HG03558 (cell line): Measurements from ENCODE around the gene CFAP90.
A peak's percentile ranks its signal among the peaks of the same experiment; 100 is the strongest.

Experiments used
- ATAC-seq: cut with Tn5 transposase; IDR thresholded peaks from one replicate; pipeline ENCODE4 v1.9.1; 2021; ENCODE audit warnings: moderate number of reproducible peaks; ENCODE audit not compliant: unreplicated experiment; ENCODE audit errors: extremely low read depth

Gene CFAP90

DNA sequence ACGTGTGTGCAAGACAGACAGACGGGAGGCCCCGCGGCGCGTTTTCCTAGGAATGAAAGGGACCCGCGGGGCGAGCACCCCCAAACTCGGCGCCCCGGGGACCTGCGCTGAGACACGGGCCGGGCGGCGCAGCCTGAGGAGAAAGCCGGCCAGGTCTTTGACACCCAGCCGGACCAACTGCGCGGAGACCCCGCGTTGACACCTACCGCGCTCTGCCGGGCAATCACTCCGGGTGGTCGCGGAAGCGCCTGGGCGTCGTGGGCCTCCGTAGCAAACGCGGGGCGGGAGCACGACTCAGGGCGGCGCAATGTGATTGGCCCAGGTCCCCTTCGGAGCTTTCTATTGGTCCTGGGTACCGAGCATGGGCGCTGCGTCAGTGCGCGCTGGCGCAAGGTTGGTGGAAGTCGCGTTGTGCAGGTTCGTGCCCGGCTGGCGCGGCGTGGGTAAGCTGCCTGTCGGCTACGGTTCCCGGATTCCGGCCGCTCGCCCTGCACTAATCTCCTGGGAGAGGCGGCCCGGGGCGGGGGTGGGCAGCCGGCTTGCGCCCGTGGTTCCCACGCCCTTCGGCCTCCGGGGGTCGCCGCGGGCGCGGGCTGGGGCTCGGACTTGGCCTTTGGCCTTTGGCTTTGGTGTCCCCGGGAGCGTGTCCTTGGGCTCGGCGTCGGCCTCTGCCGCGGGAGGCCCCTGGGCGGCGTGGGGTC is 18.0 kb upstream of the CFAP90 start, which contains the start of the genes FASTKD3 and MTRR:
TSS of gene FASTKD3 (minus strand) at position 259 of the 701 bp plus-strand sequence. CDS start 948 bp downstream, outside the sequence.
TSS of gene MTRR (plus strand) at position 376 of the 701 bp plus-strand sequence. CDS start 1,647 bp downstream, outside the sequence.
- ATAC-seq, result peak; percentile 92

DNA sequence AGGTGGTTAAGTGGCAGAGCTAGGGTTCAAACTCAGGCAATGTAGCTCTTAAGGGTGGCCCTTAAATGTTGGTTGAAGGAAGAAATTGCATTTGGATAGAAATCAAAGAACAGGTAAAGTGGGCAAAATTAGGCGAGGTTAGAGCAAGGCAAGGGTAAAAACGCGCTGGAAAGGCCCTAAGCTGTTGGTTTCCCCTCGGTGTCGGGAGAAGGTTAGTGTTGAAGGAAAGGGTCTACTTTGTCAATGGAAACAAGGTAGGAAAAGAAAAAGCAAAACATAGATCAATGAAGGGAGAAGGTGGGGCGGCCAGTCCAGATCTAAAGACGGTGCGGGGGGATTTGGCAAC is 17.5 kb upstream of the CFAP90 start:
- no peak for ATAC-seq

DNA sequence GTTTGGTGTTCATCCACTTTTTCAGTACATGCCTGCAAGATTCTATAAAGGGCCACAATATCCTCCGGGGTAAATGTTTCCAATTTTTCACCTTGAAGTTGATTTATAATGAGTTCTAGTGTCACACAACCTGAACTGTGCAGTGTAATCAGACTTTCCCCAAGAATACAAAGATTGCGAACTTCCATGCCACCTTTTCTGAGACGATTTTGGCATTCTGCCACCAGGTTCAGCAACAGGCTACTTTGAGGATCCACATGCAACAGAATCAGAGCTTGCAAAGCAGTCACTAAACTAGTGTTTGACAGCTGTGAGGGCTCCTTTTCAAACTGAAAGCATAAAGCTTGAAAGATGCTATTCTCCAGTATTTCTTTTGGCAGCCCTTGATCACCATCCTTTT is 16.3 kb upstream of the CFAP90 start:
- no peak for ATAC-seq

DNA sequence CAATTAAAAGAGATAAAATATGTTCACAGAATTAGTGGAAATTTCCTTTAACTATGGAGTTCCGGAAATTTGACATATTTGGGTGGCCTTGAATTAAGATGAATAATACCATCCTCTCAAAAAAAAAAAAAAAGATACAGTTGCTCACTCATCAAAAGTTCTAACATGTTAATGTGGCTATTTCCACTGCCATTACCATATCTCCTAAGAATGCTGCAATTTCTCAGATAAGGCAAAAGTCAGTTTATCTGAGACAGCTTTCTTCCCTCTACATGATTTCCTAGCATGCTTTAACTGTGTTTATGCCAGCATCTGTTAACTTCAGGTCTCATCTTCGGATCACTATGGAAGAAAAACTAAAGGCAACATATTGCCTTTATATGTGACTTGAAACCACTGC is 15.3 kb upstream of the CFAP90 start:
- no peak for ATAC-seq

DNA sequence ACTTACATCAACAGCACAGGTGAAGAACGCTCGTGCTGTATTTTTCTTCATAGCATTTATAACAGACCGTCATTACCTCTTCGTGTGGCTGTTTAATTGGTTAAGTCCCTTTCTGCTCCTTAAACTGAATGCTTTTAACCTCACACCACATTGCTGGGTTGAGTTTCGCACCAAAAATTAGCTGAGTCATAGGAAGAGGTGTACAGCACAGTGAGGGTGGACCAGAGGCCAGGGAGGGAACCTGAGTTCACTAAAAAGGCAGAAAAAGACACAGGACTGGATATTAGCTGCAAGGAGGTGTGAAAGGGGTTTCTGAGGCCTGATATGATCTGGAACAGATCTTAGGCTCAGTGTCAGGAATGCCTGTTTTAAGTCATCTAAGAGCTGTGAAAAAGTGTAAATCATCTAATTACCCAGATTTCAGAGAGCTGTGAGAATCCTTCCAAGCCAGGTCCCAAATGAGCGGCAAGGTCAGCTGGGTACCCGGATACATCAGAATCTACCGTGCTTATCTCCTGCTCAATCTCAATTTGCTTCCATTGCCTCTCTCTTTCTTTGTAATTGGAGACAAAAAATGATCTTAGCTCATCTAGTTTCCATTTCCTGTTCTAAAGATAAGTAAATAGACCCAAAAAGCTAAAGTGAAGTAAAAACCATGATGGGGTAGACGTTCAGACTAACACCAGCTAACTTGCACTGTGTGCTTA is 7.1 kb upstream of the CFAP90 start:
- peak; percentile 57 for ATAC-seq

DNA sequence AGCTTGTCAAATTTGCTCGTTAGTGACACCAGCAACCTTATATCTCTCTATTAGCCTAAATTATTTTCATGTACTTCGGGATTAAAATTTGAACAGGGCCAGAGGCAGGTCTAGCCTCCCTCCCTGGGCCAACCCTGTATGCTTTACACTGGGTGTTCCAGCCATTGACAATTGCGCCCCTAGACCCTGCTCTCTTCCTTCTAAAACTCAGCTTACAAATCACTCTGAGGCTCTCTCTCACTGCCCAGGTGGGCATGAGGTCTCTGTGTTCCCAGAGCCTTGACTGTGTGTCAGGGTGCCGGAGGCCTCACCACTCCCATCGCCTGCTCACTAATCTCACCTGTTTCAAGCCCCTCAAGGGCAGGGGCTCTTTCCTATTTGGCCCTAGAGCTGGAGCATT is 6.4 kb upstream of the CFAP90 start:
- ATAC-seq, result no peak

DNA sequence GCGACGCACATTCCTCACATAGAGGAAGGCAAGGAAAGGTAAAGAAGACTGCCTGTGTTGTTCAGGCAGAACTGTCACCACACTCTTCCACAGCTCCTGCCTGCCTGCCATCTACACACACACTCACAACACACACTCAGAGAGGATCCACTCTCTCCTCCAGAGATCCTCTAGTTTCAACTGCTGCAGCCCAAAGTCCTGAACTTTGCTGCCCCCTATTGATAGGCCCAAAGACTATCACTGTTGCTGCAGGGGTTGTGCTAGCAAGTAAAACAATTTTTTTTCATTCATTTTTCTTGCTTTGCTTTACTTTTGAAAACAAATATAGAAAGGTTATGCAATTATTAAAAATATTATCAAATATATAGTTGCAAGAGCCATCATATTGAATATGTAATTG is 5.9 kb upstream of the CFAP90 start:
- ATAC-seq, result no peak

DNA sequence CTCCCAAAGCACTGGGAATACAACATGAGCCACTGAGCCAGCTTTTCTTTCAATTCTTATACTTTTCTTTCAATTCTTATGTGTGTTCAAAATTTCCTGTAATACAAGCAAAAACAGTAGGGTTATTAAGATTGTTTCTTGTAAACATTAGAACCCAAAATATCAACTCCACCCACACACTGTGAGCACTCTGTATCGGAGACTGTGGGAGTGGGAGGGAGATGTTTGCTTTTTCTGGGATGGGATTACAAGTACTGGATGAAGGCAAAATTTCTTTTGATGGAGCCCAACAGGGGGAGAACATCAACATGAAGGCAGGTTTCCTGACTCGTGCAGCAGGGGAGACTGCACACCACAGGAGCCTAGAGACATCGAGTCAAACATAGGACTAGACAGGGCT is 4.7 kb upstream of the CFAP90 start:
- ATAC-seq, result no peak

DNA sequence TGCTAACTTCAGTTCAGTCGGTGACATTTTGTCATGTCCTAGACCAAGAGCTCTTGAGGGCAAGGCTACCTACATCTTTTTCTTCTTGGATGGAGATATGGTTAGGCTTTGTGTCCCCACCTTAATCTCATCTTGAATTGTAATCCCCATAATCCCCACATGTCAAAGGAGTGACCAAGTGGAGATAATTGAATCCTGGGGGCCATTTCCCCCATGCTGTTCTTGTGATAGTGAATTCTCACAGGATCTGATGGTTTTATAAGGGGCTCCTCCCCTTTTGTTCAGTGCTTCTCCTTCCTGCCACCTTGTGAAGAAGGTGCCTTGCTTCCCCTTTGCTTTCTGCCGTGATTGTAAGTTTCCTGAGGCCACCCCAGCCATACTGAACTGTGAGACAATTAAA is 2.1 kb upstream of the CFAP90 start:
- ATAC-seq, result no peak

DNA sequence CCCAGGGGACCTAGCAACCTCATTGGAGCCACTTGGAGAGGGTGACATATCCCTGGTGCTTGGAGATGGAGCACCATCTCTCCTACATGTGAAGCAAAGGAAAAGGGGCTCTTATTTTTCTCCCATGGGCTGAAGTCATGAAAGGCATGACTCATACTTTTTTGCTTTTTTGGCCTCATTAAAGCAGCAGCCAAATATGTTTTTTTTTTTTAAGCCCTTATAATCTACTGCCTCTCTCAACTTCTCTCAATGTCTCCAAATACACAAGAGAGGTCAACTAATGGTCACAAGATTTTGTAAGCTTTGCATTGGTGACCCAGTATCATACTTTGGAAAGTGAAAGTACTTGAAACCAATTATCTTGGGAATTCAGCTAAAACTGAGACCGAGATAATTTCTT is 1.6 kb upstream of the CFAP90 start:
- no peak for ATAC-seq

DNA sequence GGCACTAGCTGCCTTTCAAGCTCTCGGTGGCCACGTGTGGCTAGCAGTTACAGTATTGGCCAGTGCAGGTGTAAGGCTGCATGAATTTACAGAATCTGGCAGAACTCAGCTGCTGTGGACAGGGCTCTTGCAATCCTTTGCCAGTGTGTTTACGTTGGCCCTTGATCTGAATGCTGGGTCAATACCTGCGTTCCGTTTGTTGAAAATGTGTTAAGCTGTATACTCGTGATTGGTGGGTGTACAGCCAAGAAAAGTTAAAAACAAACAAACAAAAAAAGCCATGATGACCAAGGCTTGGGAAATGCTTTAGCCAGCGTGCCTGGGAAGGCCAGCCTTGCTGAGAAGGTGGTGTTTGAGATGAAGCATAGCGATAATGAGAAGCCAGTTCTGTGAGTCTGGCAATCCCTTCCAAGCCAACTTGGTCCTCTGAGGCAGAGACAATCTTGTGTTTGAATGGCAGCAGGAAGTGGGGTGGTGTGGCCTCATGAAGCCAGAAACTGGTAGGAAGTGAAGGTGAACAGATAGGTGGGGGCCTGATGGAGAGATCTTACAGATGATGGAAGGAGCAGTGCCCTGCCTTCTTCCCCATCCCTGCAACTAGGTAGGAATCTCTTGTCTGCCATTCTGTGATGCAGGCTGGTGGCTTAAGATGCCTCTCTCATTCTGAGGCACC is 820 bp upstream of the CFAP90 start:
- ATAC-seq, result no peak

DNA sequence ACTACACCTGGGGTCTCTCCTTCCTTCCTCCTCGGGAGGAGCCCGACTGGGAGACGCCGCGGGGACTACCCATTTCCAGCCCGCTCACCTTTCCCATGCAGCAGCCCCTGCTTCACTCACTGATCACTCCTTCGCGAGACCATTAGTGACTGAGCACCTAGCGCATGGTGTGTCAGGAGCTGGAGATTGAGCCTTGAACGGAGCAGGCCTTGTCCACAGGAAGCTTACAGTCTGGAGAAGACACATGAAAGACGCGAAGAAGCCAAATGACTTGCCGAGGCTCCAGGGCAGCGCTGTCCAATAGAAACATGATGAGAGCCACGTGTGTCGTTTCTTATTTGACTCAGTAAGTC is 283 bp upstream of the CFAP90 start:
- no peak for ATAC-seq

DNA sequence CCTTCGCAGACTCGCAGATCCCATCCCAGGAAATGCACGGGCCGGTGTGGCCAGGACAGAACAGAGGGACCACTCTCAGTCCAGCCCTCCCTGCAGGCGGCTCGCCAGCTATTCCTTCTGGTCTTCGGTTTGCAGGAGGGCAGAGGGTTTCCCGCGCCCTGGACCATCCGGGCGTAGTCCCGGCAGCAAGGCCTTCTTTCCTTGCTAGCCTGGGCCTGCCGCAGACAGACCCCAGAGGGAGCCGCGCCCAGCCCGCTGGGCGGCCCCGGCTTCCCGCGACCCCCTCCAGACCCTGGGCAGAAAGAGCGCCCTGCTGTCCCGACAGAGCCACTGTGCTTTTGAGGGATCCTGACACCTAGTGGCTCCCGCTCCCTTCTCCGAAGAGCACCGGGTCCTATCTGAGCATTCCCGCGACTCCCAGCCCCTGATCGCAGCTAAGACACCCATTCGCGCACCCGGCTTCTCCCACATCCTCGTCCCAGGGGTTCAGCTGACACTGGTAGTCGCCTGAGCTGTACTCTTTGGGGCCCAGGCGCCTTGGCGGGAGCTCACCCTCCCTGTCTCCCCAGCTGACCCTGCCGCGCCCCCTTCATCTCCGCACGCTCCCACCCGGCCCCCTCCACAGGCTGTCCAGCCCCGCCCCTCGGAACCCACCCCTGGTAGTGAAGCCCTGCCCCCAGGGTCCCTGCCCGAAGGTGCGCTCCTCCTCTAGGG is 1.1 kb downstream of the CFAP90 start:
- no peak for ATAC-seq

DNA sequence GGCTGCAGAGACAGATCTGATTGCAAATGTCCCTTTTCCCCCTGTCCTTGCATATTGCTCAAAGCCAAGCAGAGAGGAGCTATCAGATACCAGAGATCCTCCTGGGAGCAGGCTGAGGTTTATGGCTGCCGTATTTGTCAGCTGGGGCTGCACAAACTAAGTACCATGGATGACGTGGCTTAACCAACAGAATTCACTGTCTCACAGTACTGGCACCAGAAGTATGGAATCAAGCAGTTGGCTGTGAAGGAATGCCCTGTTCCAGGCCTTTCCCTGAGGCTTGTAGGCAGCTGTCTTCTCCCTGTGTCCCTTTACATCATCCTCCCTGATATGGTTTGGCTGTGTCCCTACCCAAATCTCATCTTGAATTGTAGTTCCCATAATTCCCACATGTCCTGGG is 2.6 kb downstream of the CFAP90 start:
- no peak for ATAC-seq

DNA sequence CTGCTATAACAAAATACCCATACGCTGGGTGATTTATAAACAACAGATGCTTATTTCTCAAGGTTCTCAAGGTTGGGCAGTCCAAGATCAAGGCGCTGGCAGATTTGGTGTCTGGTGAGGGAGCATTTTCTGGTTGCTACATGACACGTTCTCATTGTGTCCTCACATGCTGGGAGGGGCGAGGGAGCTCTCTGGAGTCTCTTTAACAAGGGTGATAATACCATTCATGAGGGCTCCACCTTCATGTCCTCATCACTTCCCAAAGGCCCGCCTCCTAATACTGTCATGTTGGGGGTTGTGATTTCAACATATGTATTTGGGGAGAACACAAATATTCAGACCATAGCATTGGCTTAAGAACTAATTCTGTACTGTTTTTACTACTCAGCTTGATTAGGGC is 4.6 kb downstream of the CFAP90 start:
- no peak for ATAC-seq

DNA sequence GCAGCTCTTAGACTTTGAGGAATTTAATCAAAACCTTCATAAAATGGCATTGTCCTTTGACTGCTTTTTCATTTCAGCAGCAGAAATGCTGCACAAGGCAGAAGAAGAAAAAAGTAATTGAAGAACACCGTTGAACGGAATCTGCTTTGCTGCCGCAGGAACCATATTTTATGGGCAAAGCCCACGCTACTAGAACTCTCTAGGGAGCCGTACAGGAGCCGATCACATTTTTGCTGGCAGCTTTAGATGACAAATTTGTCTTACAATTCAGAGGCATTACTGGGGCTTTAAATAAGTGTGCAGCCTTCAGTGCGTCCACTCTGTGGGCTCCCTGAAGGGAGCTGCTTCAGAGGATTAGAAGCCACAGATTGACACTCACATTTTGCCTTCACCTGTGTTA is 5.4 kb downstream of the CFAP90 start:
- ATAC-seq, result no peak

DNA sequence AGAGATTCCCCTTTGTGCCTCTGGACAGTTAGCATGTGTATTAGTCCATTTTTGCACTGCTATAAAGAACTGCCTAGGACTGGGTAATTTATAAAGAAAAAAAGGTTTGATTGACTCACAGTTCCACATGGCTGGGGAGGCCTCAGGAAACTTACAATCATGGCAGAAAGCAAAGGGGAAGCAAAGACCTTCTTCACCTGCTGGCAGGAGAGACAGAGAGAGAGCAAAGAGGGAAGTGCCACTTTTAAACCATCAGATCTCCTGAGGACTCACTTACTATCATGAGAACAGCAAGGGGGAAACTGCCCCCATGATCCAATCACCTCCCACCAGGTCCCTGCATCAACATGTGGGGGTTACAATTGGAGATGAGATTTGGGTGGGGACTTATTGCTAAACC is 6.0 kb downstream of the CFAP90 start:
- no peak for ATAC-seq

DNA sequence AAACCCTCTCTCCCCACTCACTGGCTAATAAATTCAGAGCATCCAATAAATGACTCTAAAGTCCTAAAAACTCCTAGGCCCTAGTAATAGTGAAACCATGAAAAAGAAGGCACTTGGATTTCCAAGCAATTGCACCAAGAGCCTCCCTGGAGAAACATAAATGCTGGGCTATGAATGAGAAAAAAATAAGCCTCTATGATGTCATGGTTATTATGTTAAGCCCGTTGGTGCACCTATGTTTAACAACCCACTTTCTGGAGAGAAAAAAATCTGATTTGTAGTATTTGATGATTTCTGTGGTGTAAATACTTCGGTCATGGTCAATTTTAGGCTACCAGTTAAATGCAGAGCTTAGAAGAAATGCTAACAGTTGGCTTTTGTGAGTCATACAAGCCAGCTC is 8.4 kb downstream of the CFAP90 start:
- ATAC-seq, result no peak

DNA sequence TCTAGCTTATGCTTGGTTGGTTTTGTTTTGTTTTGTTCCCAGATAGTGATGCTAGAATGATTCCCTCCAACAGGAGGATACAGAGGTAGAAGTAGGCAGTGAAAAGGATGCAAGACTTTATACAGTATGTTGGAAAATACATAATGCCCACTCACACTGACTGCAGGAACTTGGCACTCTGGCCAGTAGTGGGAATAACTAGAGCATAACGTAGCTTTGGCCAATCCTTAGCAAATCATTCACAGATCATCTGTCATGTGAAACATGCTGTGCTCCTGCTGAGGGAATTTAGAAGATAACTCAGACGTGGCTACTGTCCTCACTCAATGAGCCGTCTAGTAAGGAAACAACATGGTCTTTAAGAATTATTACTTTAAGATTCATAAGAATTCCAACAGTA is 13.5 kb downstream of the CFAP90 start:
- no peak for ATAC-seq

DNA sequence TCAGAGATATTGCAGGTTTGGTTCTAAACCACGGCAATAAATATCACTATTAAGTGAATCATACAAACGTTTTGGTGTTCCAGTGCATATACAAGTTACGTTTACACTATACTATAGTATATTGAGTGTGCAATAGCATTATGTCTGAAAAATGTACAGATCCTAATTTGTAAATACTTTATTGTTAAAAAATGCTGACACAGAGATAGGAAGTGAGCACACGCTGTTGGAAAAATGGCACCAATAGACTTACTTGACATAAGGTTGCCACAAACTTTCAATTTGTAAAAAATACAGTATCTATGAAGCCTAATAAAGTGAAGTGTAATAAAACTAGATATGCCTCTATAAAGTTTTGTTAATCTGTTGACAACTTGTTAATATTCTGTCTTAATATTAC is 16.0 kb downstream of the CFAP90 start:
- no peak for ATAC-seq

DNA sequence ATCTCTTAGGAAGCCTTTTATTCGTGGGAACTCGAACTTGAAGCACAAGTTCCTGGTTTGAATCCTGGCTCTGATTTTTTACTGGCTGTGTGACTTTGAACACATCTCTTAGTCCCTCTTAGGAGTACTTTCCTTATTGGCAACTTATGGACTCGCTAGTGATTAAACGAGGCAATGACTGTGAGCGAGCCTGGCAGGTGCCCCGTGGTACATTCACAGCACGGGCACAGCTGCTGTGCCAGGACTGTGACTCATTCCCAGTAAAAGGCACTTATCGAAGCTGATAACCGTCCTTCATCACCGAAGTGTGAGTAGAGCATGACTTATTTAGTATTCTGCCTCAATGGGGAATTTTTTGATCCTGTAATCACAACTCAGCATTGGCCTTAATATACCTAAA is 22.7 kb downstream of the CFAP90 start:
- ATAC-seq, result no peak
